HCT116 (cell line): ENCODE results near the gene PRDM11.

ENCODE experiments used
- CEBPB ChIP-seq: IDR thresholded peaks from 2 replicates; pipeline ENCODE4 v1.6.1; 2012; ENCODE audit warnings: low read depth
- CTCF ChIP-seq, 3 experiments: fragments of 200-600 bp in 1 of 3; sonication (generic) in 1 of 3; IDR thresholded peaks in 2 of 3; conservative IDR thresholded peaks in 1 of 3; 2 replicates each; pipeline ENCODE4 v1.5.1; 2012 to 2017; ENCODE audit warnings: low read depth in 2 of 3, low read length in 2 of 3, antibody characterized with exemption in 1 of 3, borderline replicate concordance in 1 of 3, control low read depth in 1 of 3, mild to moderate bottlenecking in 1 of 3, mixed read lengths in 1 of 3, mixed run types in 1 of 3, moderate library complexity in 1 of 3; ENCODE audit not compliant: insufficient read depth in 1 of 3
- EGR1 ChIP-seq: IDR thresholded peaks from 2 replicates; pipeline ENCODE4 v1.6.1; 2012; ENCODE audit warnings: low read depth
- EZH2 ChIP-seq: fragments of 200-600 bp; sonication (generic); IDR thresholded peaks from 2 replicates; pipeline ENCODE4 v1.6.1; 2017; ENCODE audit warnings: antibody characterized with exemption, mixed run types
- EZH2phosphoT487 ChIP-seq: fragments of 200-600 bp; IDR thresholded peaks from 2 replicates; pipeline ENCODE4 v1.6.1; 2018; ENCODE audit warnings: antibody characterized with exemption, borderline replicate concordance
- POLR2A ChIP-seq: IDR thresholded peaks from 2 replicates; pipeline ENCODE4 v1.7.0; 2011; ENCODE audit warnings: borderline replicate concordance; ENCODE audit not compliant: insufficient read depth, insufficient read length; ENCODE audit errors: extremely low read depth
- SP1 ChIP-seq: IDR thresholded peaks from 2 replicates; pipeline ENCODE4 v1.6.1; 2012; ENCODE audit warnings: low read depth
- SRF ChIP-seq: IDR thresholded peaks from 2 replicates; pipeline ENCODE4 v1.6.1; 2012; ENCODE audit warnings: low read depth
- TCF7L2 ChIP-seq: IDR thresholded peaks from 2 replicates; pipeline ENCODE4 v1.7.0; 2011; ENCODE audit warnings: borderline replicate concordance, inconsistent platforms; ENCODE audit not compliant: insufficient read depth, insufficient read length; ENCODE audit errors: extremely low read depth
- YY1 ChIP-seq: IDR thresholded peaks from 2 replicates; pipeline ENCODE4 v1.6.1; 2011; ENCODE audit warnings: low read length, low read depth, moderate library complexity, mild to moderate bottlenecking; ENCODE audit not compliant: insufficient replicate concordance; ENCODE audit errors: extremely low read depth

GRCh38 chr11:45273509-45273908 lies 127.1 kb downstream of the PRDM11 start:
- TF ChIP-seq CTCF (IDR thresholded peaks at IDR 0.05 in 2 of 3, conservative IDR thresholded peaks at IDR 0.05 in 1 of 3; ENCODE audit: borderline replicate concordance in 1 of 3, insufficient read depth in 1 of 3, low read depth in 2 of 3, low read length in 2 of 3): no peak
- no peak for TF ChIP-seq YY1
- no peak for TF ChIP-seq CEBPB
- TF ChIP-seq EZH2: no peak
- TF ChIP-seq SRF: no peak
- no peak for TF ChIP-seq TCF7L2
- no peak for TF ChIP-seq EZH2phosphoT487
- no peak for TF ChIP-seq POLR2A
- no peak for TF ChIP-seq EGR1
- TF ChIP-seq SP1: no peak
